Spleen (tissue), 11 donors: ENCODE data around the gene CASP2. TPM values are rescaled to one million over a fixed set of nuclear protein-coding genes. Genes with fewer than 3 reads are reported as not detected.
A peak's percentile ranks its signal among the peaks of the same experiment; 100 is the strongest.

ENCODE experiments used
- DNase-seq: peaks from one replicate; pipeline ENCODE4 v3.0.0-alpha.2; 2020
- H3K27ac ChIP-seq, 8 donors: fragments of 200-600 bp; sonication (generic) in 7 of 8; 1 replicate in 4 of 8; 2 replicates in 4 of 8; pipeline versions ENCODE4 v1.5.0 to v1.8.0; 2016 to 2021; ENCODE audit warnings: inconsistent platforms in 4 of 8, mild to moderate bottlenecking in 4 of 8, moderate library complexity in 1 of 8
- H3K27me3 ChIP-seq, 7 donors: fragments of 200-600 bp; sonication (generic) in 6 of 7; replicated peaks in 1 of 7; 1 replicate in 4 of 7; 2 replicates in 3 of 7; pipeline versions ENCODE4 v1.5.0 to v1.8.0; 2016 to 2021; ENCODE audit warnings: inconsistent platforms in 3 of 7, mild to moderate bottlenecking in 1 of 7
- H3K36me3 ChIP-seq, 6 donors: fragments of 200-600 bp; sonication (generic) in 5 of 6; 1 replicate in 4 of 6; 2 replicates in 2 of 6; pipeline versions ENCODE4 v1.5.0 to v1.8.0; 2016 to 2021; ENCODE audit warnings: inconsistent platforms in 2 of 6
- H3K4me1 ChIP-seq, 6 donors: fragments of 200-600 bp; sonication (generic) in 5 of 6; 1 replicate in 3 of 6; 2 replicates in 3 of 6; pipeline versions ENCODE4 v1.5.0 to v1.8.0; 2016 to 2021; ENCODE audit warnings: inconsistent platforms in 3 of 6
- H3K4me3 ChIP-seq, 8 donors: fragments of 200-600 bp; sonication (generic) in 7 of 8; 1 replicate in 4 of 8; 2 replicates in 4 of 8; pipeline versions ENCODE4 v1.5.0 to v1.8.0; 2016 to 2021; ENCODE audit warnings: inconsistent platforms in 4 of 8, mild to moderate bottlenecking in 4 of 8, moderate library complexity in 2 of 8
- H3K9me3 ChIP-seq, 8 donors: fragments of 200-600 bp; sonication (generic) in 7 of 8; 1 replicate in 4 of 8; 2 replicates in 4 of 8; pipeline versions ENCODE4 v1.5.0 to v1.8.0; 2016 to 2021; ENCODE audit warnings: inconsistent platforms in 4 of 8
- POLR2A ChIP-seq, 3 donors: fragments of 450-650 bp; IDR thresholded peaks; one replicate each; pipeline ENCODE4 v1.5.1; 2017; ENCODE audit warnings: antibody characterized with exemption in 3 of 3, mild to moderate bottlenecking in 1 of 3
- POLR2AphosphoS5 ChIP-seq, 3 donors: sonication (generic); formaldehyde crosslinking; IDR thresholded peaks; one replicate each; pipeline ENCODE4 v1.5.1; 2017; ENCODE audit warnings: antibody characterized with exemption in 3 of 3
- WGBS, 5 donors: extraction: QIAGEN DNeasy Blood & Tissue Kit in 3 of 5; methylation state at CpG; one replicate each; pipeline versions ENCODE4 v1.1.5 to v1.1.7; 2013 to 2018; 5-methylcytosine and 5-hydroxymethylcytosine counted together
- intact Hi-C: fragments of 100-400 bp; cut with DNase I; formaldehyde crosslinking; loops from one replicate; pipeline ENCODE4 v1.15.0; 2023; ENCODE audit warnings: low total_unique reads
- polyA plus RNA-seq, 3 donors: library from polyadenylated mRNA; stranded (reverse); fragments of 200-250 nt; gene quantifications; one replicate each; pipeline ENCODE4 v1.2.1, GENCODE V29; 2013
- total RNA-seq, 7 donors: library from RNA; depleted of rRNA in 3 of 7; stranded (reverse); fragments of >200 nt in 3 of 7; fragmentation: NEBNext Ultra II Directional in 4 of 7; extraction: Animal tissue kit (Norgen Biotek cat#: 25700) in 4 of 7; gene quantifications; one replicate each; pipeline versions ENCODE4 v1.1.0 to v1.2.1, GENCODE V29; 2016 to 2021
- TF ChIP-seq, protein P1 (sequence below), 11 experiments: fragments of 200-600 bp in 7 of 11; fragments of 450-650 bp in 4 of 11; sonication (generic) in 4 of 11; IDR thresholded peaks in 8 of 11; conservative IDR thresholded peaks in 3 of 11; 1 replicate in 7 of 11; 2 replicates in 4 of 11; pipeline versions ENCODE4 v1.4.0 to v1.8.0; 2016 to 2021; ENCODE audit warnings: antibody characterized with exemption in 11 of 11, inconsistent platforms in 4 of 11, mild to moderate bottlenecking in 1 of 11
- donor health status: healthy with polysubstance abuse.
- donor health status: DM: no; HTN: no; CAD: no; lungs with moderate emphysema.
- donor health status: DM: no; HTN: no; CAD: no.
- donor health status: Bipolar disorder and iron deficiency.
- donor health status: healthy.
- donor health status: DM: no; HTN: no; CAD: no.
- donor health status: DM: yes; HTN: yes; CAD: no.

The CASP2 gene
- total and polyA plus RNA-seq, 10 donors: 9.9 to 51.0 (median 34.4) TPM

DNA sequence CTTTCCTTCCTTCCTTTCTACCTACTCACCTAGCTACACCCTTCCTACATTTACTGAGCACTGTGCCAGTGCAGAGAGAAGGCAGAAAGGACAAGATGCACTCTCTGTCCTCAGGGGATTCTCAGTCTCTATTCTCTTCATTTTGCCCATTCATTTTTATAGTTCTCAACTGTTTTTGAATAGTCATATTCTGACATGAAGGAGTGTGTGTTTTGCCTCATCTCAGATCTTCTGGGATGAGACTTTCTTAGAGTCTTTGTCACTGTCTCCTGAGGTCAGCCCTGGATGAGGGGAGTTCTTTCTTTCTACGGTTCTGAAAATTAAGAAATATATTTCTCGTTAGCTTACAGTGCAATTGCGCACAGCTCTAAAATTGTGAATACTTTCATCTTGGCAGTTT lies 49.1 kb downstream of the CASP2 start:
- 84 to 90% (median 88%) methylated on average over 3 of the region's 3 CpGs for WGBS, 5 donors
- Histone ChIP-seq H3K27me3 (peaks cover 0 to 5% (median 0%) of the 10 kb centered on the region in 7 donors), H3K4me3 (no peak overlapping the region), H3K36me3 (no peaks in the 10 kb centered on the region), H3K27ac (no peak overlapping the region), H3K4me1 (no peaks in the 10 kb centered on the region), H3K9me3 (no peaks in the 10 kb centered on the region)
- intact Hi-C loops: no loop called here
- TF ChIP-seq, protein P1, sequence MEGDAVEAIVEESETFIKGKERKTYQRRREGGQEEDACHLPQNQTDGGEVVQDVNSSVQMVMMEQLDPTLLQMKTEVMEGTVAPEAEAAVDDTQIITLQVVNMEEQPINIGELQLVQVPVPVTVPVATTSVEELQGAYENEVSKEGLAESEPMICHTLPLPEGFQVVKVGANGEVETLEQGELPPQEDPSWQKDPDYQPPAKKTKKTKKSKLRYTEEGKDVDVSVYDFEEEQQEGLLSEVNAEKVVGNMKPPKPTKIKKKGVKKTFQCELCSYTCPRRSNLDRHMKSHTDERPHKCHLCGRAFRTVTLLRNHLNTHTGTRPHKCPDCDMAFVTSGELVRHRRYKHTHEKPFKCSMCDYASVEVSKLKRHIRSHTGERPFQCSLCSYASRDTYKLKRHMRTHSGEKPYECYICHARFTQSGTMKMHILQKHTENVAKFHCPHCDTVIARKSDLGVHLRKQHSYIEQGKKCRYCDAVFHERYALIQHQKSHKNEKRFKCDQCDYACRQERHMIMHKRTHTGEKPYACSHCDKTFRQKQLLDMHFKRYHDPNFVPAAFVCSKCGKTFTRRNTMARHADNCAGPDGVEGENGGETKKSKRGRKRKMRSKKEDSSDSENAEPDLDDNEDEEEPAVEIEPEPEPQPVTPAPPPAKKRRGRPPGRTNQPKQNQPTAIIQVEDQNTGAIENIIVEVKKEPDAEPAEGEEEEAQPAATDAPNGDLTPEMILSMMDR (IDR thresholded peaks at IDR 0.05 in 8 of 11, conservative IDR thresholded peaks at IDR 0.05 in 3 of 11): no peak
- TF ChIP-seq POLR2A (IDR thresholded peaks at IDR 0.05) (no peak), POLR2AphosphoS5 (IDR thresholded peaks at IDR 0.05) (no peak)
- no peak for DNase-seq

DNA sequence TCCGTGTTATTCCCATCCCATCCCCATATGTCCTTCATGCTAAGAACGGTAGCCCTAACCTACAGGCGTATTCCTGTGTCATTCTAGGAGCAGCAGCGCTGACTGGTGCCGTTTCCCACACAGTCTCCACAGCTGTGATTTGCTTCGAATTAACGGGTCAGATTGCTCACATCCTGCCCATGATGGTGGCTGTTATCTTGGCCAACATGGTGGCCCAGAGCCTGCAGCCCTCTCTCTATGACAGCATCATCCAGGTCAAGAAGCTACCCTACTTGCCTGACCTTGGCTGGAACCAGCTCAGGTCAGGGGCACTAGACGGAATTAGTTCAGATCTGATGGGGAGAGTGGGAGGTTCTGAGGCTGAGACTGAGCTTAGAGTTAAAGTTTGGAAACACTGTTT lies 53.7 kb downstream of the CASP2 start:
- TF ChIP-seq POLR2AphosphoS5 (IDR thresholded peaks at IDR 0.05) (no peak), POLR2A (IDR thresholded peaks at IDR 0.05) (no peak)
- TF ChIP-seq, protein P1 (IDR thresholded peaks at IDR 0.05 in 8 of 11, conservative IDR thresholded peaks at IDR 0.05 in 3 of 11): no peak
- Histone ChIP-seq H3K27me3 (peaks cover 0 to 37% (median 8%) of the 10 kb centered on the region in 7 donors), H3K4me1 (peaks cover 0 to 12% (median 10%) of the 10 kb centered on the region in 6 donors), H3K27ac (no peak overlapping the region), H3K9me3 (no peaks in the 10 kb centered on the region), H3K4me3 (no peak overlapping the region), H3K36me3 (no peaks in the 10 kb centered on the region)
- intact Hi-C loops: no loop called here
- DNase-seq: no peak
- 87 to 96% (median 93%) methylated on average over 8 of the region's 8 CpGs for WGBS, 5 donors

DNA sequence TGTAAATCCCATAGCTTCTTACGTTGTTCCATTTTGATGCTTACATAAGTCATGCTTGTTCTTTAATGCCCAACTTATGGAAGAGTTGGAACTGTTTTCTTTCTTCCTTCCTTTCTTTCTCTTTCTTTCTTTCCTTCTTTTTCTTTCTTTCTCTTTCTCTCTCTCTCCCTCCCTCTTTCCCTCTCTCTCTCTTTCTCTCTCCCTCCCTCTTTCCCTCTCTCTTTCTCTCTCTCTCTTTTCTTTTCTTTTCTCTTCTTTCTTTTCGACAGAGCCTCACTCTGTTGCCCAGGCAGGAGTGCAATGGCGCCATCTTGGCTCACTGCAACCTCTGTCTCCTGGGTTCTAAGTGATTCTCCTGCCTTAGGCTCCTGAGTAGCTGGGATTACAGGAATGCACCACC lies 55.4 kb downstream of the CASP2 start:
- Histone ChIP-seq H3K4me1 (peaks cover 0 to 12% (median 10%) of the 10 kb centered on the region in 6 donors), H3K27ac (no peak overlapping the region), H3K27me3 (peaks cover 0 to 34% (median 8%) of the 10 kb centered on the region in 7 donors), H3K36me3 (no peaks in the 10 kb centered on the region), H3K9me3 (no peaks in the 10 kb centered on the region), H3K4me3 (no peak overlapping the region)
- intact Hi-C loops: no loop called here
- WGBS, 5 donors: 62 to 94% (median 82%) methylated on average over 3 of the region's 3 CpGs
- TF ChIP-seq POLR2AphosphoS5 (IDR thresholded peaks at IDR 0.05) (no peak), POLR2A (IDR thresholded peaks at IDR 0.05) (no peak)
- TF ChIP-seq, protein P1 (IDR thresholded peaks at IDR 0.05 in 8 of 11, conservative IDR thresholded peaks at IDR 0.05 in 3 of 11): no peak
- DNase-seq: no peak

DNA sequence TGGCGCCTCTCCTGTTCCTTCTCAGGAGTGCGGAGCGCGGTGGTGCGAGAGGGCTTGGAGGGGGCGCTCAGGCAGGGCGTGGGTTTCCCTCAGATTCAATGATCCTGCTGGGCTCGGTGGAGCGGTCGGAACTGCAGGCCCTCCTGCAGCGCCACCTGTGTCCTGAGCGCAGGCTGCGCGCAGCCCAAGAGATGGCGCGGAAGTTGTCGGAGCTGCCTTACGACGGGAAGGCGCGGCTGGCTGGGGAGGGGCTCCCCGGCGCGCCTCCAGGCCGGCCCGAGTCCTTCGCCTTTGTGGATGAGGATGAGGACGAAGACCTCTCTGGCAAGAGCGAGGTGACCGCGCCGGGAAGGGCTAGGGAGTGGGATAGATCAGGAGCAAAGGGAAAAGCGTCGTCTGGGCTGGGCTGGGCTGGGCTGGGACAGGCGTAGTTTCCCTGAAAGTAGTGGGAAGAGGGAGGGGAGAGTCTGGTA lies 57.3 kb downstream of the CASP2 start:
- Histone ChIP-seq H3K4me3 (peak overlapping the region in 3 of 8 donors; percentile 1 to 57 (median 29)), H3K27ac (no peak overlapping the region), H3K4me1 (peaks cover 0 to 12% (median 10%) of the 10 kb centered on the region in 6 donors), H3K36me3 (no peaks in the 10 kb centered on the region), H3K27me3 (peaks cover 0 to 33% (median 8%) of the 10 kb centered on the region in 7 donors), H3K9me3 (no peaks in the 10 kb centered on the region)
- WGBS, 5 donors: 8 to 18% (median 14%) methylated on average over 24 to 35 of the region's 35 CpGs
- DNase-seq: peak; percentile 90
- TF ChIP-seq, protein P1 (IDR thresholded peaks at IDR 0.05 in 8 of 11, conservative IDR thresholded peaks at IDR 0.05 in 3 of 11): peak in 10 of 11 experiments; percentile 26 to 71 (median 53)
- TF ChIP-seq POLR2AphosphoS5 (IDR thresholded peaks at IDR 0.05): peak in 2 of 3 donors; percentile 41 to 69
- TF ChIP-seq POLR2A (IDR thresholded peaks at IDR 0.05): no peak
- intact Hi-C loops: no loop called here
